SK-N-SH treated with all-trans-retinoic acid at 6 μM for 48 hours (cell line): ENCODE data around the gene ZNF490.
"Not testable (repeated sequence)": the region's sequence is repeated elsewhere in the genome, so short reads cannot be mapped to it uniquely, and the experiment has no call there.

ENCODE experiments used
- ATAC-seq: fragments of 200-7000 bp; cut with Tn5 transposase; 3 replicates; pipeline ENCODE4 v1.9.1; 2020; ENCODE audit warnings: mild to moderate bottlenecking, moderate library complexity
- ARNTL ChIP-seq: fragments of 450-650 bp; formaldehyde crosslinking; IDR thresholded peaks from 2 replicates; pipeline ENCODE4 v1.5.0; 2020; ENCODE audit warnings: low read depth, mild to moderate bottlenecking, moderate library complexity, borderline replicate concordance
- CSDC2 ChIP-seq: fragments of 250-450 bp; sonication (Bioruptor Pico); IDR thresholded peaks from 2 replicates; pipeline ENCODE4 v1.5.0; 2020; ENCODE audit warnings: mild to moderate bottlenecking, moderate library complexity
- CSRNP3 ChIP-seq: fragments of 250-450 bp; sonication (Bioruptor Pico); IDR thresholded peaks from 2 replicates; pipeline ENCODE4 v1.5.1; 2021; ENCODE audit warnings: mild to moderate bottlenecking, moderate library complexity
- ESRRG ChIP-seq: fragments of 250-450 bp; sonication (Bioruptor Pico); IDR thresholded peaks from 2 replicates; pipeline ENCODE4 v1.6.1; 2021; ENCODE audit warnings: mild to moderate bottlenecking
- GLIS3 ChIP-seq: fragments of 250-450 bp; sonication (Bioruptor Pico); IDR thresholded peaks from 2 replicates; pipeline ENCODE4 v1.5.0; 2020; ENCODE audit warnings: mild to moderate bottlenecking, moderate library complexity
- ISL1 ChIP-seq: fragments of 250-450 bp; sonication (Bioruptor Pico); IDR thresholded peaks from 2 replicates; pipeline ENCODE4 v2.1.2; 2022; ENCODE audit warnings: mild to moderate bottlenecking, moderate library complexity
- OSR1 ChIP-seq: fragments of 250-450 bp; sonication (Bioruptor Pico); IDR thresholded peaks from 2 replicates; pipeline ENCODE4 v1.8.0; 2022; ENCODE audit warnings: moderate library complexity, mild to moderate bottlenecking, inconsistent platforms
- PPARA ChIP-seq: fragments of 250-450 bp; sonication (Bioruptor Pico); IDR thresholded peaks from 2 replicates; pipeline ENCODE4 v1.5.0; 2020; ENCODE audit warnings: mild to moderate bottlenecking, borderline replicate concordance
- RARB ChIP-seq: fragments of 250-450 bp; sonication (Bioruptor Pico); IDR thresholded peaks from 2 replicates; pipeline ENCODE4 v1.8.0; 2021; ENCODE audit warnings: mild to moderate bottlenecking, moderate library complexity
- SNAI2 ChIP-seq: fragments of 250-450 bp; sonication (Bioruptor Pico); IDR thresholded peaks from 2 replicates; pipeline ENCODE4 v1.5.0; 2020; ENCODE audit warnings: mild to moderate bottlenecking, moderate library complexity
- TCF4 ChIP-seq: fragments of 250-450 bp; sonication (Bioruptor Pico); IDR thresholded peaks from 2 replicates; pipeline ENCODE4 v1.8.0; 2021; ENCODE audit warnings: mild to moderate bottlenecking, moderate library complexity, borderline replicate concordance
- TSHZ2 ChIP-seq: fragments of 250-450 bp; sonication (Bioruptor Pico); IDR thresholded peaks from 2 replicates; pipeline ENCODE4 v1.5.0; 2020; ENCODE audit warnings: mild to moderate bottlenecking, moderate library complexity
- ZC3H10 ChIP-seq: fragments of 250-450 bp; sonication (Bioruptor Pico); IDR thresholded peaks from 2 replicates; pipeline ENCODE4 v1.5.1; 2021; ENCODE audit warnings: mild to moderate bottlenecking, moderate library complexity
- ZFP3 ChIP-seq: fragments of 250-450 bp; sonication (Bioruptor Pico); IDR thresholded peaks from 2 replicates; pipeline ENCODE4 v1.5.0; 2020; ENCODE audit warnings: mild to moderate bottlenecking, moderate library complexity
- ZFP30 ChIP-seq: fragments of 450-650 bp; formaldehyde crosslinking; IDR thresholded peaks from 2 replicates; pipeline ENCODE4 v1.5.0; 2022; ENCODE audit warnings: mild to moderate bottlenecking, moderate library complexity
- ZNF565 ChIP-seq: fragments of 450-650 bp; formaldehyde crosslinking; conservative IDR thresholded peaks from 2 replicates; pipeline ENCODE4 v1.5.0; 2020; ENCODE audit warnings: low read depth, mild to moderate bottlenecking, moderate library complexity
- ZNF70 ChIP-seq: fragments of 450-650 bp; formaldehyde crosslinking; IDR thresholded peaks from 2 replicates; pipeline ENCODE4 v1.5.0; 2020; ENCODE audit warnings: mild to moderate bottlenecking, moderate library complexity
- ZNF8 ChIP-seq: fragments of 450-650 bp; formaldehyde crosslinking; IDR thresholded peaks from 2 replicates; pipeline ENCODE4 v1.5.0; 2020; ENCODE audit warnings: mild to moderate bottlenecking, moderate library complexity
- TF ChIP-seq, protein P1 (sequence below): fragments of 250-450 bp; sonication (Bioruptor Pico); IDR thresholded peaks from 2 replicates; pipeline ENCODE4 v1.5.1; 2020; ENCODE audit warnings: low read depth, mild to moderate bottlenecking, moderate library complexity
- TF ChIP-seq, protein P2 (sequence below): fragments of 250-450 bp; sonication (Bioruptor Pico); IDR thresholded peaks from 2 replicates; pipeline ENCODE4 v1.8.0; 2021; ENCODE audit warnings: low read depth, mild to moderate bottlenecking, moderate library complexity, borderline replicate concordance

ZNF490 gene

GRCh38 chr19:12626958-12627357 is 16.3 kb upstream of the ZNF490 start:
- TF ChIP-seq, protein P1, sequence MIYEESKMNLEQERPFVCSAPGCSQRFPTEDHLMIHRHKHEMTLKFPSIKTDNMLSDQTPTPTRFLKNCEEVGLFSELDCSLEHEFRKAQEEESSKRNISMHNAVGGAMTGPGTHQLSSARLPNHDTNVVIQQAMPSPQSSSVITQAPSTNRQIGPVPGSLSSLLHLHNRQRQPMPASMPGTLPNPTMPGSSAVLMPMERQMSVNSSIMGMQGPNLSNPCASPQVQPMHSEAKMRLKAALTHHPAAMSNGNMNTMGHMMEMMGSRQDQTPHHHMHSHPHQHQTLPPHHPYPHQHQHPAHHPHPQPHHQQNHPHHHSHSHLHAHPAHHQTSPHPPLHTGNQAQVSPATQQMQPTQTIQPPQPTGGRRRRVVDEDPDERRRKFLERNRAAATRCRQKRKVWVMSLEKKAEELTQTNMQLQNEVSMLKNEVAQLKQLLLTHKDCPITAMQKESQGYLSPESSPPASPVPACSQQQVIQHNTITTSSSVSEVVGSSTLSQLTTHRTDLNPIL = no peak
- no peak for TF ChIP-seq CSRNP3 (CRISPR knock-in tag)
- TF ChIP-seq ZNF8 (CRISPR knock-in tag) = no peak
- TF ChIP-seq ZNF70 (CRISPR knock-in tag) = no peak
- ATAC-seq = no peak

DNA sequence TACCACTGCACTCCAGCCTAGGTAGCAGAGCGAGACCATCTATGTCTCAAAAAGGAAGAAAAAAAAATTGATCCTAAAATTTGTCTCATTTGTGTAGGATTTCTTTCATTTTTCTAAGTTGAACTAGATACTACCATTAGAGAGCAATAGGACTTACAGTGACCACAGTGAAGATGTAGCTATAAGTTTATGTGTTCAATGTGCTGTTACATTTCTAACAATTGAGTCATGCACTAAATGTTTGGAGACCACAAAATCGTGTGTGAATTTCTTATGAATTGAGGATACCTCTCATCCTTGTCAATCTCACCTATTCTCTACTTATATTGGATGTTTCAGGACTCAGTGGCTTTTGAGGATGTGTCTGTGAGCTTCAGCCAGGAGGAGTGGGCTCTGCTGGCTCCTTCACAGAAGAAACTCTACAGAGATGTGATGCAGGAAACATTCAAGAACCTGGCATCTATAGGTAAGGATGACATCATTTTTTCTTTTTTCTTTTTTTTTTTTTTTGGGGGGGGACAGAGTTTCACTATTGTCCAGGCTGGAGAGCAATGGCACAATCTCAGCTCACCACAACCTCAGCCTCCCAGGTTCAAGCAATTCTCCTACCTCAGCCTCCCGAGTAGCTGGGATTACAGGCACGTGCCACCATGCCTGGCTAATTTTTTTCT is 12.9 kb upstream of the ZNF490 start:
- ATAC-seq = no peak
- TF ChIP-seq CSDC2 (CRISPR knock-in tag) (no peak), PPARA (CRISPR knock-in tag) (no peak), TCF4 (no peak)
- TF ChIP-seq, protein P2, sequence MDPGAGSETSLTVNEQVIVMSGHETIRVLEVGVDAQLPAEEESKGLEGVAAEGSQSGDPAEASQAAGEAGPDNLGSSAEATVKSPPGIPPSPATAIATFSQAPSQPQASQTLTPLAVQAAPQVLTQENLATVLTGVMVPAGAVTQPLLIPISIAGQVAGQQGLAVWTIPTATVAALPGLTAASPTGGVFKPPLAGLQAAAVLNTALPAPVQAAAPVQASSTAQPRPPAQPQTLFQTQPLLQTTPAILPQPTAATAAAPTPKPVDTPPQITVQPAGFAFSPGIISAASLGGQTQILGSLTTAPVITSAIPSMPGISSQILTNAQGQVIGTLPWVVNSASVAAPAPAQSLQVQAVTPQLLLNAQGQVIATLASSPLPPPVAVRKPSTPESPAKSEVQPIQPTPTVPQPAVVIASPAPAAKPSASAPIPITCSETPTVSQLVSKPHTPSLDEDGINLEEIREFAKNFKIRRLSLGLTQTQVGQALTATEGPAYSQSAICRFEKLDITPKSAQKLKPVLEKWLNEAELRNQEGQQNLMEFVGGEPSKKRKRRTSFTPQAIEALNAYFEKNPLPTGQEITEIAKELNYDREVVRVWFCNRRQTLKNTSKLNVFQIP = no peak

DNA sequence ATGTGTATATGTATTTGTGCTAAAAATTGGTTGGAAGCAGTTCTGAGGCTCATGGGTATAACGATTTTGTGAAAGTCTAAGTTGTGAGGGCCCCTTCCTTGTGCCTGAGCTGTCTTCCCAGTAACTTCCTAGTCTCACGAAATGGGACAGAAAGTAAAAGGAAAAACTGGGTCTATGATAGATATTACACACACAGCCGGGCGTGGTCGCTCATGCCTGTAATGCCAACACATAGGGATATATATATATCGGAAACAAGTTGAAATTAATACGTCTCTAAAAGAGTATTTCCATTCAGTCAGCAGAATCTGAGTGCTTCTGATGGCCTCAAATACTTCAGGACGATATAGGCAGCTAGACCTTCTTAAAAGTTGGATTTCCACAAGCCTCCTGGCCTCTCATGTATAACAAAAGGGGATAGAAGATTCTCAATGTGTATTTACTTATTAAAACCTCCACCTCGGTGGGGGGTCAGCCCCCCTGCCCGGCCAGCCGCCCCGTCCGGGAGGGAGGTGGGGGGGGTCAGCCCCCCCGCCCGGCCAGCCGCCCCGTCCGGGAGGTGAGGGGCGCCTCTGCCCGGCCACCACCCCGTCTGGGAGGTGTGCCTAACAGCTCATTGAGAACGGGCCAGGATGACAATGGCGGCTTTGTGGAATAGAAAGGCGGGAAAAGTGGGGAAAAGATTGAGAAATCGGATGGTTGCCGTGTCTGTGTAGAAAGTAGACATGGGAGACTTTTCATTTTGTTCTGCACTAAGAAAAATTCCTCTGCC is 10.8 kb upstream of the ZNF490 start:
- ATAC-seq = not testable (repeated sequence)

DNA sequence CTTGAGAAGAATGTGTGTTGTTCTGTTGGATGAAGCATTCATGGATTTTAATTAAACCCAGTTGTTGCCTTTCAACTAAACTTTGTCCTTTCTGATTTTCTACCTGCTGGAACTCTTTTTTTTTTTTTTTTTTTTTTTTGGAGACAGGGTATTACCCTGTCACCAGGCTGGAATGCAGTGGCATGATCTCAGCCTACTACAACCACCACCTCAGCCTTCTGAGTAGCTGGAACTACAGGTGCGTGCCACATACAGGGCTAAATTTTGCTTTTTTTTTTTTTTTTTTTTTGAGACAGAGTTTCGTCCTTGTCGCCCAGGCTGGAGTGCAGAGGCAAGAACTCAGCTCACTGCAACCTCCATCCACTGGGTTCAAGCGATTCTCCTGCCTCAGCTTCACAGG is 7.0 kb upstream of the ZNF490 start:
- ATAC-seq = no peak
- TF ChIP-seq ZNF70 (CRISPR knock-in tag) (no peak), ZNF8 (CRISPR knock-in tag) (no peak), TSHZ2 (CRISPR knock-in tag) (no peak), SNAI2 (no peak), ZFP3 (CRISPR knock-in tag) (no peak), ZC3H10 (CRISPR knock-in tag) (no peak), ARNTL (CRISPR knock-in tag) (no peak), RARB (CRISPR knock-in tag) (no peak), ESRRG (CRISPR knock-in tag) (no peak), PPARA (CRISPR knock-in tag) (no peak), CSRNP3 (CRISPR knock-in tag) (no peak), CSDC2 (CRISPR knock-in tag) (no peak), ZFP30 (CRISPR knock-in tag) (no peak), OSR1 (CRISPR knock-in tag) (no peak), TCF4 (no peak), GLIS3 (CRISPR knock-in tag) (no peak), ISL1 (CRISPR knock-in tag) (no peak), ZNF565 (CRISPR knock-in tag) (no peak)
- TF ChIP-seq, protein P2 = no peak
- TF ChIP-seq, protein P1 = no peak
